WTC11 (cell line): ENCODE data around the gene FOXN3. TPM values are rescaled to one million over a fixed set of nuclear protein-coding genes. Genes with fewer than 3 reads are reported as not detected.

Experiments
- ATAC-seq: fragments of 200-7000 bp; cut with Tn5 transposase; 2 replicates; pipeline ENCODE4 v1.10.0; 2021; ENCODE audit warnings: mild to moderate bottlenecking, moderate library complexity
- CTCF ChIA-PET: fragments of 300-600 bp; sonication (Branson Sonifier 250); formaldehyde crosslinking; loops from one replicate; lab custom pipeline; 2021; ENCODE audit warnings: antibody characterized with exemption; lab: Charles Lee
- POLR2A ChIA-PET: fragments of 350-600 bp; sonication (Branson Sonifier 250); formaldehyde crosslinking; loops from one replicate; lab custom pipeline; 2021; ENCODE audit warnings: antibody characterized with exemption; lab: Charles Lee
- DNase-seq: peaks from one replicate; pipeline ENCODE4 v3.0.0; 2021; ENCODE audit warnings: low spot score
- H3K27ac Mint-ChIP-seq: 2 replicates; pipeline ENCODE4 v1.8.0; 2021; ENCODE audit warnings: mixed read lengths
- H3K27me3 Mint-ChIP-seq: 2 replicates; pipeline ENCODE4 v1.8.0; 2021; ENCODE audit warnings: low read depth, mild to moderate bottlenecking, moderate library complexity, mixed read lengths
- H3K36me3 Mint-ChIP-seq: 2 replicates; pipeline ENCODE4 v1.8.0; 2021; ENCODE audit warnings: mixed read lengths
- H3K4me1 Mint-ChIP-seq: 2 replicates; pipeline ENCODE4 v1.8.0; 2022; ENCODE audit warnings: mixed read lengths
- H3K4me3 Mint-ChIP-seq: 2 replicates; pipeline ENCODE4 v1.8.0; 2021; ENCODE audit warnings: mild to moderate bottlenecking, moderate library complexity, mixed read lengths
- H3K9me3 Mint-ChIP-seq: 2 replicates; pipeline ENCODE4 v1.8.0; 2021; ENCODE audit warnings: mixed read lengths
- ATF6 ChIP-seq: sonication (generic); formaldehyde crosslinking; IDR thresholded peaks from 2 replicates; pipeline ENCODE4 v1.8.1; 2023; ENCODE audit warnings: mild to moderate bottlenecking, missing genetic modification reagents
- E2F1 ChIP-seq: sonication (generic); formaldehyde crosslinking; IDR thresholded peaks from 2 replicates; pipeline ENCODE4 v1.8.0; 2022; ENCODE audit warnings: mild to moderate bottlenecking, missing genetic modification reagents
- FOXJ3 ChIP-seq: sonication (generic); formaldehyde crosslinking; IDR thresholded peaks from 2 replicates; pipeline ENCODE4 v1.9.0; 2021; ENCODE audit warnings: missing genetic modification reagents, mild to moderate bottlenecking, borderline replicate concordance
- FOXK1 ChIP-seq: sonication (generic); formaldehyde crosslinking; IDR thresholded peaks from 2 replicates; pipeline ENCODE4 v1.8.0; 2022; ENCODE audit warnings: mild to moderate bottlenecking, moderate library complexity, missing genetic modification reagents
- GABPB1 ChIP-seq: sonication (generic); formaldehyde crosslinking; IDR thresholded peaks from 2 replicates; pipeline ENCODE4 v1.8.1; 2023; ENCODE audit warnings: mild to moderate bottlenecking, missing genetic modification reagents
- GRHL2 ChIP-seq: fragments of 250-450 bp; sonication (Bioruptor Pico); IDR thresholded peaks from 2 replicates; pipeline ENCODE4 v1.8.0; 2022; ENCODE audit warnings: mild to moderate bottlenecking, moderate library complexity; ENCODE audit not compliant: insufficient replicate concordance, severe bottlenecking
- MYBL2 ChIP-seq: sonication (generic); formaldehyde crosslinking; IDR thresholded peaks from 2 replicates; pipeline ENCODE4 v1.8.1; 2023; ENCODE audit warnings: mild to moderate bottlenecking, moderate library complexity, missing genetic modification reagents
- STAT6 ChIP-seq: sonication (generic); formaldehyde crosslinking; conservative IDR thresholded peaks from 2 replicates; pipeline ENCODE4 v1.8.1; 2023; ENCODE audit warnings: mild to moderate bottlenecking, low read depth, missing genetic modification reagents, moderate library complexity
- ZNF232 ChIP-seq: sonication (generic); formaldehyde crosslinking; IDR thresholded peaks from 2 replicates; pipeline ENCODE4 v1.8.0; 2022; ENCODE audit warnings: mild to moderate bottlenecking, missing genetic modification reagents
- ZNF263 ChIP-seq: sonication (generic); formaldehyde crosslinking; IDR thresholded peaks from 2 replicates; pipeline ENCODE4 v1.8.1; 2022; ENCODE audit warnings: low read depth, mild to moderate bottlenecking, moderate library complexity, missing genetic modification reagents
- ZNF671 ChIP-seq: fragments of 250-450 bp; sonication (Bioruptor Pico); IDR thresholded peaks from 2 replicates; pipeline ENCODE4 v1.8.0; 2021; ENCODE audit warnings: mild to moderate bottlenecking
- total RNA-seq: library from RNA; stranded (reverse); gene quantifications from 3 replicates; pipeline ENCODE4 v1.2.3, GENCODE V29; 2021
- TF ChIP-seq, protein P1 (sequence below): sonication (generic); formaldehyde crosslinking; IDR thresholded peaks from 2 replicates; pipeline ENCODE4 v1.8.0; 2023; ENCODE audit warnings: missing genetic modification reagents, mild to moderate bottlenecking, borderline replicate concordance
- TF ChIP-seq, protein P2 (sequence below): fragments of 250-450 bp; sonication (Bioruptor Pico); IDR thresholded peaks from 2 replicates; pipeline ENCODE4 v1.9.0; 2021; ENCODE audit warnings: mild to moderate bottlenecking

FOXN3 gene
- total RNA-seq, 1 experiment from 2014 or later = 170 TPM

- ATAC-seq (peak; percentile 23; the same call in 1 of the 2 replicates), DNase-seq (no peak)
- Mint-ChIP-seq H3K27ac (peak overlapping the region; percentile 26), H3K36me3 (peaks cover 14% of the 10 kb centered on the region), H3K4me1 (peaks cover 64% of the 10 kb centered on the region), H3K9me3 (peaks cover 6% of the 10 kb centered on the region), H3K27me3 (no peaks in the 10 kb centered on the region), H3K4me3 (no peak overlapping the region)
- CTCF ChIA-PET = no interaction called here
- TF ChIP-seq ZNF232 (CRISPR knock-in tag) (no peak), E2F1 (CRISPR knock-in tag) (no peak), MYBL2 (no peak)
- TF ChIP-seq, protein P1, sequence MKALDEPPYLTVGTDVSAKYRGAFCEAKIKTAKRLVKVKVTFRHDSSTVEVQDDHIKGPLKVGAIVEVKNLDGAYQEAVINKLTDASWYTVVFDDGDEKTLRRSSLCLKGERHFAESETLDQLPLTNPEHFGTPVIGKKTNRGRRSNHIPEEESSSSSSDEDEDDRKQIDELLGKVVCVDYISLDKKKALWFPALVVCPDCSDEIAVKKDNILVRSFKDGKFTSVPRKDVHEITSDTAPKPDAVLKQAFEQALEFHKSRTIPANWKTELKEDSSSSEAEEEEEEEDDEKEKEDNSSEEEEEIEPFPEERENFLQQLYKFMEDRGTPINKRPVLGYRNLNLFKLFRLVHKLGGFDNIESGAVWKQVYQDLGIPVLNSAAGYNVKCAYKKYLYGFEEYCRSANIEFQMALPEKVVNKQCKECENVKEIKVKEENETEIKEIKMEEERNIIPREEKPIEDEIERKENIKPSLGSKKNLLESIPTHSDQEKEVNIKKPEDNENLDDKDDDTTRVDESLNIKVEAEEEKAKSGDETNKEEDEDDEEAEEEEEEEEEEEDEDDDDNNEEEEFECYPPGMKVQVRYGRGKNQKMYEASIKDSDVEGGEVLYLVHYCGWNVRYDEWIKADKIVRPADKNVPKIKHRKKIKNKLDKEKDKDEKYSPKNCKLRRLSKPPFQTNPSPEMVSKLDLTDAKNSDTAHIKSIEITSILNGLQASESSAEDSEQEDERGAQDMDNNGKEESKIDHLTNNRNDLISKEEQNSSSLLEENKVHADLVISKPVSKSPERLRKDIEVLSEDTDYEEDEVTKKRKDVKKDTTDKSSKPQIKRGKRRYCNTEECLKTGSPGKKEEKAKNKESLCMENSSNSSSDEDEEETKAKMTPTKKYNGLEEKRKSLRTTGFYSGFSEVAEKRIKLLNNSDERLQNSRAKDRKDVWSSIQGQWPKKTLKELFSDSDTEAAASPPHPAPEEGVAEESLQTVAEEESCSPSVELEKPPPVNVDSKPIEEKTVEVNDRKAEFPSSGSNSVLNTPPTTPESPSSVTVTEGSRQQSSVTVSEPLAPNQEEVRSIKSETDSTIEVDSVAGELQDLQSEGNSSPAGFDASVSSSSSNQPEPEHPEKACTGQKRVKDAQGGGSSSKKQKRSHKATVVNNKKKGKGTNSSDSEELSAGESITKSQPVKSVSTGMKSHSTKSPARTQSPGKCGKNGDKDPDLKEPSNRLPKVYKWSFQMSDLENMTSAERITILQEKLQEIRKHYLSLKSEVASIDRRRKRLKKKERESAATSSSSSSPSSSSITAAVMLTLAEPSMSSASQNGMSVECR (CRISPR knock-in tag) = no peak
- TF ChIP-seq, protein P2, sequence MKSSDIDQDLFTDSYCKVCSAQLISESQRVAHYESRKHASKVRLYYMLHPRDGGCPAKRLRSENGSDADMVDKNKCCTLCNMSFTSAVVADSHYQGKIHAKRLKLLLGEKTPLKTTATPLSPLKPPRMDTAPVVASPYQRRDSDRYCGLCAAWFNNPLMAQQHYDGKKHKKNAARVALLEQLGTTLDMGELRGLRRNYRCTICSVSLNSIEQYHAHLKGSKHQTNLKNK (CRISPR knock-in tag) = no peak
- POLR2A ChIA-PET = no interaction called here
These were observed 51.8 kb downstream of the FOXN3 start for GRCh38 chr14:89365061-89365801.

DNA sequence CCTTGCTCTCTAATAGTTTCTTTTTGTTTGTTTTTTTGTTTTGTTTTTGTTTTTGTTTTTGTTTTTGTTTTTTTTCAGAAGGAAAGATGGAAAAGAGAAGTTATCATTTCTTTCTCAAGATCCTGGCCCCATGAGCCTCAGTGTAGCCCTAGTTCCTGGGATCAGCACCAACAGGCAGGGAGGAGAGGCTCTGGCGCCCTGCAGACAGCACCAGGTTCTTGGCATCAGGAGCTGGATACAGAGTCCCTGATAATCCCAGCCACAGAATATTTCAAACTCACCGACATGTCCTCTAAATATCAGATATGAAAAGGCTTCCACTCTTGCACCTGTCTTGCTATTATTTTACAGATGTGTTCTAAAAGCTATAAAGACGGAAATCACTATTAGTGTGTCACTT, 52.7 kb downstream of the FOXN3 start:
- Mint-ChIP-seq H3K9me3 (peaks cover 6% of the 10 kb centered on the region), H3K27ac (peak overlapping the region; percentile 51), H3K4me3 (no peak overlapping the region), H3K27me3 (no peaks in the 10 kb centered on the region), H3K36me3 (peaks cover 19% of the 10 kb centered on the region), H3K4me1 (peaks cover 58% of the 10 kb centered on the region)
- POLR2A ChIA-PET = no interaction called here
- CTCF ChIA-PET = no interaction called here
- ATAC-seq = no peak
- no peak for TF ChIP-seq FOXK1
- DNase-seq = no peak

DNA sequence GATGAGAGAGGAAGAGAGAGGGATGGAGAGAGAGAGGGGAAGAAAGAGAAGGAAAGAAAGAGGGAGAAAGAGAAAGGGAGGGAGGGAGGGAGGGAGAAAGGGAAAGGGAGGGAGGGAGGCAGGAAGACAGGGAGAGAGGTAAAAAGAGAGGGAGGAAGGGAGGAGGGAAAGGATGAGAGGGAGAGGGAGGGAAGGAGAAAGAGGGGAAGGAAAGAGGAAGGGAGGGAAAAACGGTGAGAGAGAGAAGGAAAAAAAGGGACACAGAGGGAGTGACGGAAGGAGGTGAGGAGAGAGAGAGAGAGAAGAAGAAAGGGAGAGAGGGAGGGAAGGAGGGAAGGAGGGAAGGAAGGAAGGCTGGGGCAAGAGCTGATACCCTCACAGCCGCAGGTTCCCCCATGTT, 56.8 kb downstream of the FOXN3 start:
- TF ChIP-seq STAT6 (CRISPR knock-in tag) = no peak
- no peak for TF ChIP-seq ATF6 (CRISPR knock-in tag)
- no peak for TF ChIP-seq ZNF263
- no peak for TF ChIP-seq GRHL2 (CRISPR knock-in tag)
- TF ChIP-seq ZNF671 = no peak
- TF ChIP-seq GABPB1 = no peak
- no peak for TF ChIP-seq FOXJ3 (CRISPR knock-in tag)
- TF ChIP-seq, all 79 proteins: peak for 0
- POLR2A ChIA-PET = no interaction called here
- Mint-ChIP-seq H3K27ac (peak overlapping the region; percentile 63; the same call in 1 of the 2 replicates), H3K36me3 (peaks cover 30% of the 10 kb centered on the region), H3K4me1 (peaks cover 45% of the 10 kb centered on the region), H3K9me3 (peaks cover 6% of the 10 kb centered on the region), H3K27me3 (no peaks in the 10 kb centered on the region), H3K4me3 (no peak overlapping the region)
- DNase-seq (no peak), ATAC-seq (no peak)
- CTCF ChIA-PET = no interaction called here
